Glomerular visceral epithelial cell (primary cell): ENCODE data around the gene CDKL1.
"Not testable (repeated sequence)": the region's sequence is repeated elsewhere in the genome, so short reads cannot be mapped to it uniquely, and the experiment has no call there.

Experiments
- DNase-seq: peaks from one replicate; pipeline ENCODE4 v3.0.0-alpha.2; 2016; ENCODE audit errors: extremely low spot score

Gene CDKL1

DNA sequence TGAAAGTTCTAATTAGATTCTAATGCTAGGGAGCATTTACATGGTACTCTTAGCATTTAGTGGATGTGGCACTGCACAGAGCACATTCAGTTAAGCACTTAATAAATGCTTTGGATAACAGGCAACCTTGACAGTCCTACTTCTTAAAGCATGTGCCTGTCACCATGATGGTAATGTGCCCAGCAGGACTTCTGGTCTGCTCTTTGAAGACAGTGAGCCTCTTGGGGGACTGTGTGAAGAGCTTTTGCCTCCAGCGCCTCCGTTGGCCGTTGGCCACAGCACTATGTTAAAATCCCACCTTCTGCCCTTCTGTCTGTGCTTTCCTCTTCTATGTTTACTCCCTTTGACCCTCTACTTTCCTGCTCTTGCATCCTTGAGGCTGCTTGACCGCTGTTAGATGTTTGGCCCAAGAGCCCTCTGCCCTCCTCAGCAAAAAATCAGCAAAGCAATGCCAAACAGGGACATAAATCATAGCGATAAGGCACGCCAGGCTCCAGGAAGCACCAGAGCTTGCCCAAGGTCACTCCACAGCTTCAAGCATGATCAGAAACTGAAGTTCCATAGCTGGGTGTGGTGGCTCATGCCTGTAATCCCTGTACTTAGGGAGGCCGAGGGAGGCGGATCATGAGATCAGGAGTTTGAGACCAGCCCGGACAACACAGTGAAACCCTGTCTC is 8.3 kb downstream of the CDKL1 start:
- DNase-seq, result no peak

DNA sequence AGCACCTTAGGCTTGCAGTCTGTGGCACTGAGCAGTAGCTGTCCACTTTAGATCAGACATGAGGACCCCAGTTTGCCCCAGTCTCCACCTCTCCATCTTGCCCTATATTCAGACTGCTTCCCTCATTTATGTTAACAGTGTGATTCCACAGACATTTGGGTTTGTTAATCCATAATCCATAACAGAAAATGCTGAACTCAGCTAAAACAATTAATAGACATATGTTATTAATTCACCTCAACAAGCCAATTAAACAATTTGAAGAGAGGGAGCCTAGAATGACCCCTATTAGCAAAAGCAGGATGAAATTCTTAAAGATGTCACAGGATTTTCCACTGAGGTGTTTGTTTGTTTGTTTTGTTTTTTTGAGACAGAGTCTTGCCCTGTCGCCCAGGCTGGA is 9.1 kb downstream of the CDKL1 start:
- DNase-seq, result no peak

DNA sequence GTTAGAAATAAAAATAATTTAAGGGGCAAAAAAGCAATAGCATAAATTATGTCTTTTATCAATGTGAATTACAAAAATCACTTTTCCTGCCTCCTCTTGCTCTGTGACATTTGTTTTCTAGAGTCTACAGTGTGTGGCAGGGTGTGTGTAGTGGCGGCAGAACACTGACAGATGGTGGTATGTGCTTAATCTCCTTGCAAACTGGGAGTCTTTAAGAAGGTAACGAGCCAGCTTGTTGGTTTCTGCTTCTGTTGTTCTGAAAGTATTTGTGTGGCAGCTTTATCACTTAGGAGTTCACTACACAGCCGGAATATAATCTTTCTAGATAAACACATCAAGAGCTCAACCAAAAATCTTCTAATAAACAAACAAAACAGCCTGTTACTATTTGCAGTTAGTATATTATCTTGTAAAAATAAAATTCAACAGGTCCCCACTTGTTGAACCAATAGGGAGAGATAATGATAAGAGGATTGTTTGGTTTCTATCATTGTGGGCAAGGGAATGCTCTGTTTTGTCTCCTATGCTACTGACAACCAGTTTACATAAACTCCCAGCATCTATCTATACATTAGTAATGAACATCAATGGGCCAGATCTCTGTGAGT is 13.0 kb downstream of the CDKL1 start:
- no peak for DNase-seq

DNA sequence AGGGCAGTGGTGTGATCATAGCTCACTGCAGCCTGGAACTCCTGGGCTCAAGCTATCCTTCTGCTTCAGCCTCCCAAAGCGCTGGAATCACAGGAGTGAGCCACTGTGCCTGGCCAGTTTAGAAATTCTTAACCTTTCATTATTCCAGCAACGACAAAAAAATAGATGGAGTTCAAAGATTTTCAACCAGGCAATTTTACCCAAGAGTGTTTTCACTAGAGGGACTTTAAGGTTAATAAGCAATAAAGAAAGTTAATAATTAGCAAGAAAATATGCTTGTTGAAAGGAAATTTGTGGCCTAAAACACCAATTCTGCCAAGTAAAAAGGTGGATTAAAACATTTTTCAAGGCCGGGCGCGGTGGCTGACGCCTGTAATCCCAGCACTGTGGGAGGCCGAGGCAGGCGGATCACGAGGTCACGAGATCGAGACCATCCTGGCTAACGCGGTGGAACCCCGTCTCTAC is 14.8 kb downstream of the CDKL1 start:
- peak; percentile 68 for DNase-seq

DNA sequence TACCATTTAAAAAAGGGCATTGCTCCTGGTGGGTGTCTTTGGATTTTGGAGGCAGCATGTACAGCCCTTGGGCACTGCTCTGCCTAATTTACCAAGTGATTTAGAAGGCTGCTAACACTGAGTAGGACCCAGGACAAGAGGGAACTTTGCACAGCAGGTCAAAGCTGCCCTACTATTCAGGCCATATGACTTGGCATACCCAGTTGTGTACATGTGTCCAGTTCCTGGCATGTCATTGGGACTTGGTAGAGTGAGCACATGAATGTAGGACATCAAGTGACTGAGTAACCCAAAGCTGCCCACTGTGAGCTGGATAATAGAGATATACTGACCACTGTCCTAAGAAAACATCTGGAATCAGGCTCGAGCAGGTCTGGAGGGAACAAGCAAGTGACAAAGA is 15.7 kb downstream of the CDKL1 start:
- DNase-seq, result no peak

DNA sequence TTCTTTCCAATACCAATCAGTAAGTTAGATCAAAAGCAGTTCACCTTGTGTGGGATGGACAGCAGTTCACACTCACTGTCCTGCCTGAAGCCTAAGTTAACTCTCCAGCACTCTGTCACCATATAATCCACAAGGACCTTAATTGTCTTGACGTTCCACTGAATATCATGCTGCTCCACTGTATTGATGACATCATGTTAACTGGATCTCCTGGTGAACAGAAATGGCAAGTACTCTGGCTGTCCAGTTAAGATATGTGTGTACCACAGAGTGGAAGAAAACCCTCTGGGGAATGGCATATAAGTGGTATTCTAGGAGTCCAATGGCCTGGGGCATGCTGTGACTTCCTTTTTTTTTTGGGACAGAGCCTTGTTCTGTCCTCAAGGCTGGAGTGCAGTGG is 16.2 kb downstream of the CDKL1 start:
- no peak for DNase-seq

DNA sequence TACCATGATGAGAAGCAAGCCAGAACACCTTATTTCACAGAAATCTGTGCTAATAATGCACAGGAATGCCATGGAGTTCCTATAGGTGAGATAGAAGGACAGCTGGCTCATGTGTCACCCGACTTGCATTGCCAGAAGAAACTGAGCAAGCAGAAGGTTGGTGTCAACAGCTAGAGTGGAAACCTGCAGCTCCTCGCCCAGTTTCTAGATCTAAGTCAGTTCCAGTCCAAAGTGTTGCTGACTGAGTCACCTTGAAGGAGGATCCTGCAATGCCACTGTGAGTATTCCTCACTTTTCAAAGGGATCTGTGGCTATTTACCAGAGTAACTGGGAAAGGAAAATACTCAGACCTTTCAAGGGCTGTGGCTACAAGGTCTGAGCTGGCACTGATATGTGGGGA is 17.1 kb downstream of the CDKL1 start:
- DNase-seq, result no peak

DNA sequence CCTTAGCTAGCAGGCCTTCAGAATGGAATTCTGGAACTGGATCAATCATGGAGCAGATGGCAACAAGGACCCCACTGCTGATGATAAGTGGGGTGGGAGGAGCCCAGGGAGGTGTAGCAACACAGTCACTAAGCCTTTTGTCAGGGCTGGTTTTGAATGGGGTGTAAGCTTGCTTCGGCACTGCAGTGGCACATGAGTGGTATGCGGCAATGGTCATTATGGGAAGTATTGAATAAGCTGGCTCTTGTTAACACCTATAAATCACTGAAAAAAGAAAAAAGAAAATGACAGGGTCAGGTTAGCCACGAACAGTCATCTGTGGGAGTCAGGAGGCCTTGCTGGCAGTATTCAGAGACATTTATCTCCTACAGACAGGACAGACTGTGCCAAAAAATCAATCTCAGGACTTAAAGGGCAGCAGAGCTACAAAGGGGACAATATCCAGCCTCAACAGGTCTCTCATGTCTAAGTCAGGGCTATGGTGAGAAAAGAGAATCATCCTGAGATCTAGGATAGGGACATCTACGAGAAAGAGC is 19.1 kb downstream of the CDKL1 start:
- DNase-seq, result no peak

DNA sequence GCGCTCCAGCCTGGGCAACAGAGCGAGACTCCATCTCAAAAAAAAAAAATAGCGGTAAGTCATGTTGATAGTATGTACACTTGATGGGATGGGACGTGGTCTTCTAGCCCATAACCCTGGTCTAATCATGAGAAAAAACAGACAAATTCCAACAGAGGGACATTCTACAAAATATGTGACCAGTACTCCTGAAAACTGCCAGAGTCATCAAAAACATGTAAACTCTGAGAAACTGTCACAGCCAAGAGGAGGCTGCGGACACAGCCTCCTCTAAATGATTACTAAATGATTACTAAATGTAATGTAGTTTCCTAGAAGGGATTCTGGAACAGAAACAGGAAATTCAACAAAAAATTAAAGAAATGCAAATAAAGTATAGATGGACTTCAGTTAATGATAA is 20.9 kb downstream of the CDKL1 start:
- DNase-seq, result no peak

DNA sequence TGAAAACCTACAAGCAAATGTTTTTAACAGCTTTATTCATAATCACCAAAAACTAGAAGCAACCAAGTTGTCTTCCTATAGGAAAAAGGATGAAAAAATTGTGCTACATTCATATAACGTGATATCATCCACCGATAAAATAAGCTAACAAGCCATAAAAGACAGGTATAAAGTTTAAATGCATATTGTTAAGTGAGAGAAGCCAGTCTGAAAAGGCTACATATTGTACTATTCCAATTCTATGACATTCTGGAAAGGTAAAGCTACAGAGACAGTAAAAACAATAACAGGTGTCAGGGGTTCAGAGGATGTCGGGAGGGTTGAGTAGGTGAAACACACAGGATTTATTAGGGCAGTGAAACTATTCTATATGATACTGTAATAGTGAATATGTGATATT is 22.7 kb downstream of the CDKL1 start:
- DNase-seq, result no peak

DNA sequence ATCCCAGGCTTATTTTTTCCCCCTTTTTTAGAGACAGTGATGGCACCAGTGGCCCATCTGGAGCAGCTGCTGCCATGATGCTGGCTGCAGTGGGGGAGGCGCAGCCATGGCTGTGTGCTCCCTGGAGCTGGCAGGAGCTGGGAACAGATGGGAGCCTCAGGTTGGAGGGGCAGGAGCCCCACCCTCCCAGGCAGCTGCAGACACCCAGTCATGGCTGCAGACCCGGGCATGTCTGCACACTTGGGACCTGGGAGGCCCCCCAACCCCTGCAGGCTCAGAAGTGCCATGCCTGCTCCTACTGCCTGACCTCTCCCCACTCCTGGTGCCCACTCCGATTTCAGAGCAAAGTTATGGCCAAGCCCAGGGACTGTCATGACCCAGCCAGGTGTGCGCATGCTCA is 25.1 kb downstream of the CDKL1 start:
- DNase-seq, result no peak

DNA sequence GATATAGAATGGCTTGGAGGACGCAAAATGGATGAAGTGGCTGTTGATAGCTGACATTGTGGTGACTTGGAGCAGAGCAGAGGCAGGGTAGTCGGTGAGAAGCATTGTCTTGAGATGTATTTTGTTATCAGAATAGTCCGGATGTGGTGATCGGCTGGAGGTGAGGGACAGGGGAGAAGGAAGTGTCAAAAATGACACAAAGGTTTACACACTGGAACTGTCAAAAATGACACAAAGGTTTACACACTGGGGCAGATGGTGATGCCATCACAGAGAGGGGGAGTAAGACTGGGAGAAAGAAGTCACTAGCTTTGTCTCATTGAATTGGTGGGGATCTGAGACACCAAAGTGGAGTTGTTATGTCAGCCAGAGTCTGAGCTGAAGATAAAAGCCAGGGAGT is 30.1 kb downstream of the CDKL1 start:
- no peak for DNase-seq

DNA sequence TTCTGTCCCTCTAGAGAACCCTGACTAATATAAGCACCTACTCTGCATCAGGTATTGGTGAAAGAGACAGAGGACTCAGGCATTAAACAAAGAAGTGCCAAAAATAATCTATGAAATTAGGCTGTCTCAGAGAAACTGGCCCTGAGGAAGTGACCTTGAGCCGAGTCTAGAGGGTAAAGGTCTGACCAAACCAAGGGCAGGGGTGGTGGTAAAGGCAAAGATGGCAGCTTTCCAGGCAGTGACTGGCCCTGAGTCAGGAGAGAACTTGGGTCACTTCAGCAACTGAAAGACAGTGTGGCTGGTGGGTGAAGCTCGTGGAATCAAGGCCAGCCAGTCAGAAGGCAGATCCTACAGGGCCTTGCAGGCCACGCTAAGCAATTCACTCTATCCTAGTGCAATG is 30.6 kb downstream of the CDKL1 start:
- no peak for DNase-seq

DNA sequence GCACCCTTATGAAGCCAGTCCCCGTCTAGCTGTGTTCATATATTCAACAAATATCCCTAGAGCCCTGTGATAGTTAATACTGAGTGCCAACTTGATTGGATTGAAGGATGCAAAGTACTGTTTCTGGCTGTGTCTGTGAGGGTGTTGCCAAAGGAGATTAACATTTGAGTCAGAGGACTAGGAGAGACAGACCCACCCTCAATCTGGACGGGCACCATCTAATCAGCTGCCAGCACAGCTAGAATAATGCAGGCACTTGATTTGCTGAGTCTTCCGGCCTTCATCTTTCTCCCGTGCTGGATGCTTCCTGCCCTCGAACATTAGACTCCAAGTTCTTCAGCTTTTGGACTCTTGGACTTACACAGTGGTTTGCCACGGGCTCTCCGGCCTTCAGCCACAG is 31.1 kb downstream of the CDKL1 start:
- not testable (repeated sequence) for DNase-seq

DNA sequence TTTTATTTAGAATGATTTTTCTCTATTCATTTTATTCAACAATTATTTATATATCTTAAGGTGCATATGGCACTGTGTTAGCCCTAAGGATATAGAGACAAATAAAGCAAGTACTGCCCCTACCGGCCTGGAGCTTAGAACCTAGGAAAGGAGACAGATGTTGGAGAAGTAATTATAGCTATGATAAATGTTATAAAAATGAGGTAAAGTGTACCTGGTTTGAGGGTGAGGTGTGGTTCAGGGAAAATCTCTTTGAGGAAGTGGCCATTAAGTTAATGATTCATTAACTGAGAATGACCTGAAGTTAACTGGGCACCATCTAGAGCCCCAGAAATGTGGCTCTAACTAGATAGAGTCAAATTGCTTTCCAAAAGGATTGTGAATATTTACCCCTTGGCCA is 31.9 kb downstream of the CDKL1 start:
- DNase-seq, result peak; percentile 25

DNA sequence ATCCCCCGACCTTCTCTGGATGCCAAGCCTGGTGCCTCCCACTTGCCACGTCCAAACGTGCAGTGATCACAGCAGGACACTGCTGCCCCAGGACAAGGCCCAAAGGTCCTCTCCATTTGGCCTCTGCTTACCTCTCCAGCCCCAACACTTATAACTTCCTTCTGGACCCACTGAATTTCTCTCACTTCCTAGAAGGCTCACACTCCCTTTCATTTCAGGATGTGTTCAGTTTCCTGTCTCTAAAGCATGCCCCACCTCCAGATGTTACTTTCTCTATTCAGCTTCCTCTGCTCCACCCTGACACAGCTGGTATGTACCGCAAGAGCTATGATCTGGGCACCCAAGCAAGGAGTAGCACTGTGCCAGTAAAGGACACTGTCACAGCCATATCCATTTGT is 33.0 kb downstream of the CDKL1 start:
- peak; percentile 34 for DNase-seq

DNA sequence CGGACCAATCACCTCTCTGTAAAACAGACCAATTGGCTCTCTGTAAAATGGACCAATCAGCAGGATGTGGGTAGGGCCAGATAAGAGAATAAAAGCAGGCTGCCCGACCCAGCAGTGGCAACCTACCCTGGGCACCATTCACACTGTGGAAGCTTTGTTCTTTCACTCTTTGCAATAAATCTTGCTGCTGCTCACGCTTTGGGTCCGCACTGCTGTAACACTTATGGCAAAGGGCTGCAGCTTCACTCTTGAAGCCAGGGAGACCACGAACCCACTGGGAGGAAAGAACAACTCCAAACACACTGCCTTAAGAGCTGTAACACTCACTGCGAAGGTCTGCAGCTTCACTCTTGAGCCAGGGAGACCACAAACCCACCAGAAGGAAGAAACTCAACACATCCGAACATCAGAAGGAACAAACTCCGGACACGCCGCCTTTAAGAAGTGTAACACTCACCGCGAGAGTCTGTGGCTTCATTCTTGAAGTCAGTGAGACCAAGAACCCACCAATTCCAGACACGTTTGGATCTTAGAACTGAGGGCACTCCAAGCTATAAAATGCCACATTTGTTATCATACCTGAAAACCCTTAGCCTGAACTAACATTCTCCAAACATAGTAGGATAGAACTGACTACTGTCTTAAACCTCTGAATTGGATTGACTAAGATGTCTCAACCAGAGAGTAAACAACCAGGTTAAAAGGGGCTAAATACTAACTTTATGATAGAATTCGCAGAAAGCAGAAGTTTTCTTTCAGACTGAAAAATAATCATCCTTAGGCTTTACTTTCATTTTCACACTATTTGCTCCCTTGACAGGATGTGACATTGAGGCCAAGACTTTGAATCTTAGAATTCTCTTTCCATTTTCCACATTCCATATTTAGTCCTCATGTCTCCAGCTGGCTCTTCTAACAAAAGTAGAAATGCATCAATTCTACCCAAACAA is 33.6 kb downstream of the CDKL1 start:
- DNase-seq, result no peak

DNA sequence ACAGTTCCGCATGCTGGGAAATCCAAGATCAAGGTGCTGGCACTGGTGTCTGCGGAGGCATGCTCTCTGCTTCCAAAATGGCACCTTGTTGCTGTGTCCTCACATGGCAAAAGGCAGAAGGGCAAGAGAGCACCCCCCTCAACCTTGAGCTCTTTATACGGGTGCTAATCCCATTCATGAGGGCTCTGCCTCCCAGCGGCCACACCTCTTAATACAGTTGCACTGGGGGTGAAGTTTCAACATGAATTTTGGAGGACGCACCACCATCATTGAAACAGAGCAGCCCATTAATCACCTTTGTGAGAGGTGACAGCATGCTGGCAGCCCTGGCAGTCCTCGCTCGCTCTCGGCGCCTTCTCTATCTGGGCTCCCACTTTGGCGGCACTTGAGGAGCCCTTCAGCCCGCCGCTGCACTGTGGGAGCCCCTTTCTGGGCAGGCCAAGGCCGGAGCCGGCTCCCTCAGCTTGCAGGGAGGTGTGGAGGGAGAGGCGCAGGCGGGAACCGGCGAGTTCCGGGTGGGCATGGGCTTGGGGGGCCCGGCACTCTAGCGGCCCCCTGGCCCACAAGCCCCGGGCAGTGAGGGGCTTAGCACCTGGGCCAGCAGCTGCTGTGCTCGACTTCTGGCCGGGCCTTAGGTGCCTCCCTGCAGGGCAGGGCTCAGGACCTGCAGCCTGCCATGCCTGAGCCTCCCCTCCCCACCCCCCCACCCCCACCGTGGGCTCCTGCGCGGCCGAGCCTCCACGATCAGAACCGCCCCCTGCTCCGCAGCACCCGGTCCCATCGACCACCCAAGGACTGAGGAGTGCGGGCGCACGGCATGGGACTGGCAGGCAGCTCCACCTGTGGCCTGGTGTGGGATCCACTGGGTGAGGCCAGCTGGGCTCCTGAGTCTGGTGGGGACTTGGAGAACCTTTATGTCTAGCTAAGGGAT is 34.9 kb downstream of the CDKL1 start:
- not testable (repeated sequence) for DNase-seq

DNA sequence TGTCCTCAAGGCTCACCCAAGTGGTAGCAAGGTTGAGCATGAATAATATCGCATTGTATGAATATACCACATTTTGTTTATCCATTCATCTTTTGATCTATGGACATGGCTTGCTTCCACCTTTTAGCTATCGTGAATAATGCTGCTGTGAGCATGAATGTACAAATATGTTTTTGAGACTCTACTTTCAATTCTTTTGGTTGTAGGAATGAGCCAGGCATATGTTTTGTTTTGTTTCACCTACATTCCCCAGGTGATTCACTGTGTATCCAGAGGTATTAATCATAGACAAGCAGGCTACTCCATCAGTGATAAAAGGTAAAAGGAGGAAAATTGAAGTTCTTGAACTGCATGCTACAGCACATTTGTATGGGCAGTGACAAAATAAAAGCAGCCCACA is 35.8 kb downstream of the CDKL1 start:
- no peak for DNase-seq

DNA sequence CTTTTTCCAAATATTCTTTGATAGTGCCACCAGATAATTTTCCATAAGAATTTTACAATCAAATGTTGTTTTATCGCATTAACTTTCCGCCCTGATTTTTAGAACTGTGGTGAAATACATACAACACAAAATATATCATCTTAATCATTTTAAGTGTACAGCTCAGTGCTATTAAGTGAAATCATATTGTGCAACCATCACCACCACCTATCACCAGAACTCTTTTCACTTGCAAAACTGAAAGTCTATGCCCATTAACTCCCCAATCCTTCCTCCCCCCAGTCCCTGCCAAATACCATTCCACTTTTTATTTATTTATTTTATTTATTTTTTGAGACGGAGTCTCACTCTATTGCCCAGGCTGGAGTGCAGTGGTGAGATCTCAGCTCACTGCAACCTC is 36.6 kb downstream of the CDKL1 start:
- DNase-seq, result no peak

DNA sequence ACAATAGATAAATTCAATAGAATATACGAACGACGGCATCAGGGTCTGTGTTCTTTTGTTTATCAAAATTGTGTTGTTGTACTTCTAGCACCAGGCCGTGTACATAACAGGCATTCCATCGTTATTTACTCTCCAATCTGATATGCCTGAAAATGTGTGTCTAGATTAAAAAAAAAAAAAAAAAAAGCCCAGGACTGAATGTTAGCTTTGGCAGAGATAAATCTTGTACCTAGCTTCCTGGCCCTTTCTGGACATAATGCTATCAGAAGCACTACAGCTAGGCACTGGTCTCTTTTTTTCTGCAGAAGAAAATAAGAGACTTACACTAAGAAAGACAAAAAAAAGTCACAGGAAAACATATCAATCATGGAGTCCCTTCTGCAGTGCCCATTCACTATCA is 37.0 kb downstream of the CDKL1 start:
- no peak for DNase-seq
